Retinal pigment epithelial cell (primary cell): ENCODE measurements around the gene CNOT6L.

ENCODE experiments used
- DNase-seq: peaks from one replicate; pipeline ENCODE4 v3.0.0-alpha.2; 2010; ENCODE audit warnings: low read depth
- H3K4me3 ChIP-seq: 2 replicates; pipeline ENCODE4 v1.5.1; 2011; ENCODE audit warnings: mild to moderate bottlenecking, low read length, control low read depth, moderate library complexity
- TF ChIP-seq, protein P1 (sequence below): conservative IDR thresholded peaks from 2 replicates; pipeline ENCODE4 v1.5.1; 2011; ENCODE audit warnings: low read depth, low read length, control low read depth, inconsistent platforms

CNOT6L gene

DNA sequence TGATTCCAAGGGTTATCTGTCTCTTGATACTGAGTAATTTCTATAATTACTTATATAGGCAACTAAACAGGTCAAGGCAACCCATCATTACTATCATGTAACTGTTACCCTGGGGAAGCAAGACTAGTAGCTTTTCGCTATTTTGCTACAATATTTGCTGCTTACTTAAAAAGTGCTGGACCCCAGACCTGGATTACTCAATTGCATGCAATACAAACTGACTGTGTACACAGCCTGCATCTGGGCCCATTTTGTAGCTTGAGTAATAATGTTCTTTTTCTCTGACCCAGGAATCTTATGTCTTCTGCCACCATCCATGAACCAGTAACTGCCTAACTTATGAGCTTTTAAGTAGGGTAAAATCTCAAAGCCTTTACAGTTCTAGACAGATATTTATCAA is 53.4 kb downstream of the CNOT6L start:
- DNase-seq = no peak
- TF ChIP-seq, protein P1, sequence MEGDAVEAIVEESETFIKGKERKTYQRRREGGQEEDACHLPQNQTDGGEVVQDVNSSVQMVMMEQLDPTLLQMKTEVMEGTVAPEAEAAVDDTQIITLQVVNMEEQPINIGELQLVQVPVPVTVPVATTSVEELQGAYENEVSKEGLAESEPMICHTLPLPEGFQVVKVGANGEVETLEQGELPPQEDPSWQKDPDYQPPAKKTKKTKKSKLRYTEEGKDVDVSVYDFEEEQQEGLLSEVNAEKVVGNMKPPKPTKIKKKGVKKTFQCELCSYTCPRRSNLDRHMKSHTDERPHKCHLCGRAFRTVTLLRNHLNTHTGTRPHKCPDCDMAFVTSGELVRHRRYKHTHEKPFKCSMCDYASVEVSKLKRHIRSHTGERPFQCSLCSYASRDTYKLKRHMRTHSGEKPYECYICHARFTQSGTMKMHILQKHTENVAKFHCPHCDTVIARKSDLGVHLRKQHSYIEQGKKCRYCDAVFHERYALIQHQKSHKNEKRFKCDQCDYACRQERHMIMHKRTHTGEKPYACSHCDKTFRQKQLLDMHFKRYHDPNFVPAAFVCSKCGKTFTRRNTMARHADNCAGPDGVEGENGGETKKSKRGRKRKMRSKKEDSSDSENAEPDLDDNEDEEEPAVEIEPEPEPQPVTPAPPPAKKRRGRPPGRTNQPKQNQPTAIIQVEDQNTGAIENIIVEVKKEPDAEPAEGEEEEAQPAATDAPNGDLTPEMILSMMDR = no peak
- H3K4me3 ChIP-seq = no peak overlapping the region

DNA sequence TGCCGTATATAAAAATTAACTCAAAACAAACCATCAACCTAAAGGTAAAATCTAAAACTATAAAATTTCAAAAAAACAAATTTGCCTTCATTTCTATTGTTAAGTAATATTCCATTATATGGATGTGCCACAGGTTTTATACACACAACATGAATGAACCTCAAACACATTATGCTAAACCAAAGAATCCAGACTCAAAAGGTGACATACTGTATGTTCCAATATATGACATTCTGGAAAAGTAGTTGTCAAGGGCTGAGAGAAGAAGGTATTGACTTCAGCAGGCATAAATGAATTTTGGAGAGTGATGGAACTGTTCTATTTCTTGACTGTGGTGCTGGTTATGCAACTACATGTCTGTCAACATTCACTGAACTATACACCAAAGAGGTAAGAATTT is 56.6 kb downstream of the CNOT6L start:
- no peak for DNase-seq
- TF ChIP-seq, protein P1 = no peak
- no peak overlapping the region for H3K4me3 ChIP-seq

DNA sequence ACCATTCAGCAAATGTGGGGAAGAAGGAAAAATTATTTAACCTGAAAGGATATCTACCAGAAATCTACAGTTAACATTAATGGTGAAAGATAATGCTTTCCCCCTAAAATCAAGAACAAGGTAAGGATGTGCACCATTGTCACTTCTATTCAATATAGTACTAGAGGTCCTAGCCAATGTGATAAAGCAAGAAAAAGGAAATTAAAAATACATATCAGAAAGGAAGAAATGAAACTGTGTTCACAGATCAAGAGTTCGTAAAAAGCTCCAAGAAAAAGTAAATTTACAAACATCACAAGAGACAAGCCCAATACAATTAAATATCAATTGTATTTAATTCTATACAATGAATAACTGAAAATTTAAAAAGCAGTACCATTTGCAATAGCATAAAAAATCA is 57.6 kb downstream of the CNOT6L start:
- TF ChIP-seq, protein P1 = no peak
- no peak overlapping the region for H3K4me3 ChIP-seq
- no peak for DNase-seq

DNA sequence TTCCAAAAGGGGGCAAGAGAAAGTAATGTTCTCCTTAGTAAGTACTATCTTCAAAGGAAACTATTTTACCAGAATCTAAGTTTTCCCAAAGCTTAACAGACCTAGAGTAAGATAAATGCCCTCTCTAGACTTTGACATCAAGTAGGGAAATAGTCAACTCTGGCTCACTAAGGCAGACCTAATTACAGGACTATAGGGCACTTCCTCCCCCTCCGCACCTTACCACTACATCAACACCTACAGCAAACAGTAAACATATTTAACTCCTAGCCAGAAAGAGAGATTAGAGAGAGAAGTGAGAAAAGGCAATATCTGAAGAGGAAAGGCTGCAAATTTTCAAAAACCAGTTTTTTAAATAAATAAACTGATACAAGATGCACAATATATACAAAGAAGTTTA is 60.4 kb downstream of the CNOT6L start:
- no peak overlapping the region for H3K4me3 ChIP-seq
- TF ChIP-seq, protein P1 = no peak
- DNase-seq = no peak

DNA sequence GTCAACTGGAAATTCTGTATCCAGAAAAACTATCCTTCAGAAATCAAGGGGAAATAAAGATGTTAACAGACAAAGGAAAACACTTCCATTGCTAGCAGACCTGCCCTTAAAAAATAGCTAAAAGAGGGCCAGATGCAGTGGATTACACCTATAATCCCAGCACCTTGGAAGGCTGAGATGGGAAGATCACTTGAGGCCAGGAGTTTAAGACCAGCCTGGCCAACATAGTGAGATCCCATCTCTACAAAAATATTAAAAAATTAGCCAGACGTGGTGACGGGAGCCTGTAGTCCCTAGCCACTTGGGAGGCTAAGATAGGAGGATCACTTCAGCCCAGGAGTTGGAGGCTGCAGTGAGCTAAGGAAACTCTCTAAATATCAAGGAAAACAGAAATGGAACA is 67.4 kb downstream of the CNOT6L start:
- TF ChIP-seq, protein P1 = no peak
- no peak overlapping the region for H3K4me3 ChIP-seq
- no peak for DNase-seq

DNA sequence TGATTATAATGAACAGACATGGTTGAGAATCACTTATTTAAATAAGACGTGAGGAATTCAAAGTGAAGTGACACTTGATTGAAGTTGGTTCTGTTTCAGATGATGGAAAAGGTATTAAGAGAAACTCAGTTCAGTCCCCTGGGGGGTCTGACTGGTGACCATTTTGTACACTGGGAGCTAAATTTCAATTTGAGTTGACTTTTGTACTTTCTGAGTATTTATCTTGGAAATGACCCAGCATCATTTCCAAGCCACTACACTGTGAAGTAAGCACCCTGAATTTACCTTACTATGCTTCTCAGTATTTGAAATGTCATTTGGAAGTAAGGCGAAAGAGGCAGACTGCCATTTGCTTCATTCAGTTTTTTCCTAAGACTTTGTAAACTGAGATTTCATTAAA is 73.4 kb downstream of the CNOT6L start:
- DNase-seq = no peak
- TF ChIP-seq, protein P1 = no peak
- H3K4me3 ChIP-seq = no peak overlapping the region

DNA sequence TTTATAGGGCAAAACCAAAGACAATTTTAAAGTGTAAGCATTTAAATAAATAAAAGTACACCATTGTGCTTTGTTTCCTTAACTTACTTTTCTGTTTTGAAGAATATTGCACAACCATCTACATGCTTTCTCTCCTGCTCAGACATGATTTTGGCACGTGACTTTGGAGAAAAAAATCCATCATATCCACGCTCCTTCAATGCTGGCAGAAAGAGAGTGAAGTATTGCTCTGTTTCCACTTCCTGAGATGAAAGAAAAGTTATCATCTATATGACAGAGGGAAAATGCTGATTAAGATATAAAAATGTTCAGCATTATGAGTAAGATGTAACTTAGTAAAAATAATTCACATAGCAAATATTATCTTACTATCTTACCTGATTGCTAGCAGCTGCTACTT is 77.1 kb downstream of the CNOT6L start:
- TF ChIP-seq, protein P1 = no peak
- no peak for DNase-seq

More for the DNA sequence above, 77.1 kb downstream of the CNOT6L start:
- H3K4me3 ChIP-seq = no peak overlapping the region
